Endothelial cell (in vitro differentiated cells): Measurements from ENCODE around the gene ARVCF. TPM values are rescaled to one million over a fixed set of nuclear protein-coding genes. Genes with fewer than 3 reads are reported as not detected.
"Not testable (repeated sequence)": the region's sequence is repeated elsewhere in the genome, so short reads cannot be mapped to it uniquely, and the experiment has no call there.

ENCODE experiments used
- DNase-seq: peaks from one replicate; pipeline ENCODE4 v3.0.0; 2021; ENCODE audit warnings: low spot score
- H3K27ac Mint-ChIP-seq: one replicate; pipeline ENCODE4 v1.8.0; 2021; ENCODE audit warnings: mixed read lengths, inconsistent platforms; ENCODE audit not compliant: unreplicated experiment
- H3K27me3 Mint-ChIP-seq: one replicate; pipeline ENCODE4 v1.8.0; 2021; ENCODE audit warnings: mild to moderate bottlenecking, moderate library complexity, mixed read lengths, inconsistent platforms; ENCODE audit not compliant: unreplicated experiment
- H3K36me3 Mint-ChIP-seq: one replicate; pipeline ENCODE4 v1.8.0; 2021; ENCODE audit warnings: mild to moderate bottlenecking, low read depth, mixed read lengths, inconsistent platforms; ENCODE audit not compliant: unreplicated experiment
- H3K4me1 Mint-ChIP-seq: one replicate; pipeline ENCODE4 v1.8.0; 2021; ENCODE audit warnings: mild to moderate bottlenecking, mixed read lengths, inconsistent platforms; ENCODE audit not compliant: unreplicated experiment
- H3K4me3 Mint-ChIP-seq: one replicate; pipeline ENCODE4 v1.8.0; 2021; ENCODE audit warnings: mild to moderate bottlenecking, mixed read lengths, inconsistent platforms; ENCODE audit not compliant: unreplicated experiment
- H3K9me3 Mint-ChIP-seq: one replicate; pipeline ENCODE4 v1.8.0; 2021; ENCODE audit warnings: mixed read lengths, inconsistent platforms; ENCODE audit not compliant: unreplicated experiment
- CTCF ChIP-seq: fragments of 200-600 bp; sonication (generic); IDR thresholded peaks from one replicate; pipeline ENCODE4 v1.5.0; 2021; ENCODE audit warnings: antibody characterized with exemption; ENCODE audit not compliant: unreplicated experiment
- total RNA-seq: library from RNA; stranded (reverse); fragmentation: NEBNext Ultra II Directional; extraction: Animal tissue kit (Norgen Biotek cat#: 25700); gene quantifications from one replicate; pipeline ENCODE4 v1.2.1, GENCODE V29; 2021; ENCODE audit not compliant: unreplicated experiment

Gene ARVCF
- total RNA-seq, 1 donor from 2014 or later: 67.3 TPM

DNA sequence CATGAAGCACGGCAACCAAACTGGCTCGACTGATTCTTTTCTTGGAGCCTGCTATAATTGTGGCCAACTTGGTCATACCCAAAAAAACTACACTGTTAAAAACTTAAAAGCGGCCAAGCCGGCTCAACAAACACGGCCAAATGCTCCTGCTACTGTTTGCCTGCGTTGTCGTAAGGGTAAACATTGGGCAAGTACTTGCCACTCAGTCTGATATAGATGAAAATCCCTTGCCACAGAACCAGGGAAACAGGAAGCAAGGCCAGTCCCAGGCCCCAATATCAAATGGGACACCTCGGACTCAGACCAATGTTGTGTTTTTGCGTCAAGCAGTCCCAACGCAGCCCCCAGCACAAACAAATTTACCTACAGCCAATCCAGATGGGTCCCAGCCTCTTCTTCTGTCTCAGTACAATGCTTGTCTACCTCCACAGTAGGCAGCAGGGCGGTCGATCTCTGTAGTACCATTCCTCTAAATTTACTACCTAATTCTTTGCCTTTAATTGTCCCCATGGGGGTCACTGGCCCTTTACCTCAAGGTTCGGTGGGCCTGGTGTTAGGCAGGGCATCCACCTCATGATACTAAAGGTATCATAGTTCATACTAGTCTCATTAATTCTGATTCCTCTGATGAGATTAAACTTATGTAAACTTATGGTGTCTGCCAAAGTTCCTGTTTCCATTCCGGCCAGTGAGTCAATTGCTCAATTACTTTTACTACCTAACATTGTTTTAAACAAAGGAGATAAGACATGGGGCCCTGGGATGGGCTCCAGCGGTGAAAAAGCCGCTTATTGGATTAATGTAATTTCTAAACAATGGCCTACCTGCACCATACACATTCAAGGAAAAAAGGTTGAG is 78.8 kb downstream of the ARVCF start:
- H3K4me3 Mint-ChIP-seq: no peak overlapping the region
- no peak for TF ChIP-seq CTCF
- peaks cover 33% of the 10 kb centered on the region for H3K36me3 Mint-ChIP-seq
- H3K4me1 Mint-ChIP-seq: peaks cover 21% of the 10 kb centered on the region
- no peak for DNase-seq
- peaks cover 13% of the 10 kb centered on the region for H3K9me3 Mint-ChIP-seq
- H3K27ac Mint-ChIP-seq: no peak overlapping the region
- peaks cover 9% of the 10 kb centered on the region for H3K27me3 Mint-ChIP-seq

DNA sequence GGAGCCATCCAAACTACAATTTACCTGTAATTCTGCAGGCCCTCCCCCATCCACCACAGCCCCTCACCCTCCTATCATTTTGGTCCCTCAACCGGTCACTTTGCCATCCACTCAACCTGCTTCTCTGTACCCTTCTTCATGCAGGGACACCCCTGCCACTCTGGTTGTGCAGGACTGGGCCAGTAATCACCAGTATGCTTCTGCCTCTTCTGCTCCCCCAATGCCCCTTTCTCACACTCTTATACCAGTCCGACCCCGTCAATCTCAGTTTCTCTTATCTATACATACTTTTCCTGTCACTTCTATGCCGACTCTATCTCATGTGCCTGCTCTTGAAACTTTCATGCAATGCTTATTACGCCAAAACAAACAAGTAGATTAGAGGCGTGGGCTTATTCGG is 80.1 kb downstream of the ARVCF start:
- DNase-seq: no peak
- Mint-ChIP-seq H3K27me3 (peaks cover 6% of the 10 kb centered on the region), H3K27ac (no peak overlapping the region), H3K4me3 (peak overlapping the region; percentile 34), H3K9me3 (peaks cover 13% of the 10 kb centered on the region), H3K36me3 (peaks cover 33% of the 10 kb centered on the region), H3K4me1 (peaks cover 11% of the 10 kb centered on the region)
- TF ChIP-seq CTCF: no peak

DNA sequence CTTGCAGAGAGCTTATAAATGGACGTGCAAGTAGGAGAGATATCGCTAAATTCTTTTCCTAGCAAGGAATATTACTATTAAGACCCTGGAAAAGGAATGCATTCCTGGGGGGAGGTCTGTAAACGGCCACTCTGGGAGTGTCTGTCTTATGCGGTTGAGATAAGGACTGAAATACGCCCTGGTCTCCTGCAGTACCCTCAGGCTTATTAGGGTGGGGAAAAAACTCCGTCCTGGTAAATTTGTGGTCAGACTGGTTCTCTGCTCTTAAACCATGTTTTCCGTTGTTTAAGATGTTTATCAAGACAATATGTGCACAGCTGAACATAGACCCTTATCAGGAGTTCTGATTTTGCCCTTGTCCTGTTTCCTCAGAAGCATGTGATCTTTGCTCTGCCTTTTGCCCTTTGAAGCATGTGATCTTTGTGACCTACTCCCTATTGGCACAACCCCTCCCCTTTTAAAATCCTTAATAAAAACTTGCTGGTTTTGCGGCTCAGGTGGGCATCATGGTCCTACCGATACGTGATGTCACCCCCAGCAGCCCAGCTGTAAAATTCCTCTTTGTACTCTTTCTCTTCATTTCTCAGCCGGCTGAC is 81.4 kb downstream of the ARVCF start:
- H3K27ac Mint-ChIP-seq, H3K27me3 Mint-ChIP-seq, H3K4me1 Mint-ChIP-seq, DNase-seq: not testable (repeated sequence)
- Mint-ChIP-seq H3K9me3 (peaks cover 13% of the 10 kb centered on the region), H3K4me3 (peak overlapping the region; percentile 62), H3K36me3 (peaks cover 35% of the 10 kb centered on the region)

DNA sequence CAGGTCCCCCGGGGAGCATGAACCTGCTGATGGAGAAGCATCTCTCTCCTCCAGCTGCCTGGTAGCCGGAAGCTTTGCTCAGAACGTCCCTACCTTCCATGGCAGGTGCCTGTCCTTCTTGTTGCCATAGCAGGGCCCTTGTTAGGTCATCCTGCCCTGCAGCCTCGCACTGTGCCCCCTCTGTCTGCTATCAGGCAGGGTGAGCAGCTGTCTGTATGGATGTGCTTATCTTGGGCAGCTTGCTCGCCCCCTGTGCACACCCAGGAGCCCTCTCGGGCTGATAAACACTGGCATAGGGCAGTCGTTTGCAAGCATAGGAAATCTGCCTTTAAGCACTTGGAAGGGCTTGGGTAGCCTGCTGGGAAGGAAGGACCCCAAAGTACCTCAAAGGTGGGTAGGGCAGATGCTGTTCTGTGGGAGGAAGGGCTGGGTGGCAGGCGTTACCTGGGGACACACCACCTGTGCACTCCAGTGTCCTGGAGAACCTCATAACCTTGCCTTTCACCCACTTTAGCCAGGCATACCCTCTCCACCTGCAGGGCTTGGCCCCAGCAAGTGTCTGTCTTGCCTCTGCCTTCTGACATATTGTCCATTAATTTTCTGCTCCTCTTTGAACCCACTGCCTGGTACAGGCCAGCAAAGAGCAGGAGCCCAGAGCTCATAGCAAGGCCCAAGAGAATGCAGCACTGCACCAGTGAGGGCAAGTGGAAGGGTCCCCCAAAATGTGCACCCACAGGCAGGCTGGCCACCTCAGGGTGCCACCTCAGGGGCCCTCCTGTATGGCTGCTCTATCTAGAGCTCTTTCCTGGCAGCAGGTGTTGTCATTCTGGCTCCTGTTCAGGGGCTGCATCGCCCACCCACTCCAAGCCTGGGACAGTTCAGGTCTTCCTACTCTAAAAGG is 83.0 kb downstream of the ARVCF start:
- no peak overlapping the region for H3K4me3 Mint-ChIP-seq
- H3K27me3 Mint-ChIP-seq: peaks cover 2% of the 10 kb centered on the region
- H3K36me3 Mint-ChIP-seq: peaks cover 35% of the 10 kb centered on the region
- H3K9me3 Mint-ChIP-seq: peaks cover 13% of the 10 kb centered on the region
- H3K4me1 Mint-ChIP-seq: no peaks in the 10 kb centered on the region
- no peak overlapping the region for H3K27ac Mint-ChIP-seq
- TF ChIP-seq CTCF: no peak
- no peak for DNase-seq

GRCh38 chr22:19932367-19933206 is 84.0 kb downstream of the ARVCF start:
- no peak for TF ChIP-seq CTCF
- DNase-seq: no peak
- Mint-ChIP-seq H3K4me3 (no peak overlapping the region), H3K36me3 (peaks cover 28% of the 10 kb centered on the region), H3K4me1 (no peaks in the 10 kb centered on the region), H3K27ac (no peak overlapping the region), H3K27me3 (peaks cover 2% of the 10 kb centered on the region), H3K9me3 (peaks cover 13% of the 10 kb centered on the region)
